GM19467 (cell line): Measurements from ENCODE around the gene SERPINA1.

Experiments used
- ATAC-seq: cut with Tn5 transposase; IDR thresholded peaks from one replicate; pipeline ENCODE4 v1.9.1; 2021; ENCODE audit warnings: mild to moderate bottlenecking, moderate library complexity; ENCODE audit not compliant: unreplicated experiment

SERPINA1 gene

GRCh38 chr14:94384342-94384741, 4.1 kb downstream of the SERPINA1 start:
- ATAC-seq: no peak

- no peak for ATAC-seq
These were observed 4.6 kb downstream of the SERPINA1 start for GRCh38 chr14:94383777-94384176.

GRCh38 chr14:94382716-94383596, 5.4 kb downstream of the SERPINA1 start:
- no peak for ATAC-seq

GRCh38 chr14:94382099-94382715, 6.2 kb downstream of the SERPINA1 start:
- no peak for ATAC-seq

- no peak for ATAC-seq
These were observed 7.0 kb downstream of the SERPINA1 start for GRCh38 chr14:94381149-94382030.

- ATAC-seq: no peak
These were observed 7.9 kb downstream of the SERPINA1 start for GRCh38 chr14:94380225-94381148.

GRCh38 chr14:94379291-94380224, 8.8 kb downstream of the SERPINA1 start:
- no peak for ATAC-seq

GRCh38 chr14:94378527-94379290, 9.7 kb downstream of the SERPINA1 start:
- ATAC-seq: no peak

- ATAC-seq: no peak
These were observed 10.4 kb downstream of the SERPINA1 start for GRCh38 chr14:94377866-94378470.

GRCh38 chr14:94376976-94377865, 11.2 kb downstream of the SERPINA1 start:
- ATAC-seq: no peak

- ATAC-seq: no peak
These were observed 12.1 kb downstream of the SERPINA1 start for GRCh38 chr14:94376108-94376975.

GRCh38 chr14:94375552-94376107, 12.8 kb downstream of the SERPINA1 start:
- no peak for ATAC-seq

- ATAC-seq: no peak
These were observed 13.6 kb downstream of the SERPINA1 start for GRCh38 chr14:94374749-94375260.

- ATAC-seq: no peak
These were observed 14.3 kb downstream of the SERPINA1 start for GRCh38 chr14:94374116-94374515.

GRCh38 chr14:94373708-94374107, 14.7 kb downstream of the SERPINA1 start:
- ATAC-seq: no peak
